ENCODE data around the gene PTPRG. TPM values are rescaled to one million over a fixed set of nuclear protein-coding genes. Genes with fewer than 3 reads are reported as not detected.
"Not testable (repeated sequence)": the region's sequence is repeated elsewhere in the genome, so short reads cannot be mapped to it uniquely, and the experiment has no call there.

Gene PTPRG
- total and polyA plus RNA-seq, 11 donors = 8.0 to 48.5 (median 35.4) TPM

DNA sequence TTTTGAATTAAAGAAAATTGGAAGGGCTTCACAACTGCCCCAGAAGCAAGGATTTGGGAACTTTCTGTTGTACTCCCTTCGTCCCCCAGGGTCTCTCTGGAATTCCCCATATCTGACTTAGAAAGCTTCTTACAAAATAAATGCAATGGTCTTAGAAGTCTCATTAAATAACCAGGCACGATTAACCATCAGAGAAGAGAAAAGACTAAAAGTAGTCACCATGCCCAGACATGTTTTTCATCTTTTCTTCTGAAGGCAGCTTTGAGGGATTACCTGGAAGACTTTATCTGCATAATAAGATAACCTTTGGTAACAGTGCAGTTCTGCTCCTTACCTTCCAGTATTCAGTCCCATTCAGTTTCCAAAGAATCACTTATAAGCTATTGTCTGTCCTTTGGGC is 135.9 kb downstream of the PTPRG start:
- Histone ChIP-seq H3K9me3 (no peaks in the 10 kb centered on the region), H3K4me3 (no peak overlapping the region), H3K27ac (no peak overlapping the region), H3K4me1 (peaks cover 0 to 20% (median 1%) of the 10 kb centered on the region in 12 donors), H3K27me3 (no peaks in the 10 kb centered on the region), H3K36me3 (no peaks in the 10 kb centered on the region)
- TF ChIP-seq POLR2A (IDR thresholded peaks at IDR 0.05) = no peak
- TF ChIP-seq CTCF (IDR thresholded peaks at IDR 0.05) = no peak
- ATAC-seq (no peak), DNase-seq (no peak)
- WGBS, 4 donors = 63 to 85% (median 72%) methylated on average over 2 of the region's 2 CpGs
- intact Hi-C loops (cut with DNase I) = no loop called here

GRCh38 chr3:61698278-61699072 is 137.1 kb downstream of the PTPRG start:
- peaks cover 0 to 20% (median 1%) of the 10 kb centered on the region in 12 donors for H3K4me1 ChIP-seq
- H3K4me3 ChIP-seq; H3K9me3 ChIP-seq; intact Hi-C loops (cut with DNase I); H3K27ac ChIP-seq; H3K27me3 ChIP-seq; DNase-seq; ATAC-seq; H3K36me3 ChIP-seq: not testable (repeated sequence)
- WGBS, 4 donors = 92 to 94% (median 93%) methylated on average over 3 of the region's 3 CpGs

DNA sequence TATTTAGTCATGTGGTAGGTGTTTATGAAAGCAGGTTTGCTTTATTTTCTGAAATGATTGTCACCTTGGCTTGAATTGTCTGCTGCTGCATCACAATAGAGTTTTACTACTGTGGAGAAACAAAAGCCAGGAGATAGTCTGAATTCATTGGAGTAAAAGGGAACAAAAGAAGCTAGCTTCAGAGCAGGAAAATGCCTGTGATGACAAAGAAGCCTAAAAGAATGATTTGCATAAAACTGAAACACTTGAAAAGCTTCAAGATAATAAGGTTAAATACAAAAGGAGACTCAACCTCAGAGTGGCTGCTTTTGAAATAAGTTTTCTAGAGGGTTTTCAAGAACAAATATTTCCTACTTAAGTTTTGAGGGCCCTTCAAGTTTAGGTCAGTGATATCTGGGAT is 138.3 kb downstream of the PTPRG start:
- peaks cover 0 to 31% (median 3%) of the 10 kb centered on the region in 12 donors for H3K4me1 ChIP-seq
- ATAC-seq (no peak), DNase-seq (no peak)
- TF ChIP-seq CTCF (IDR thresholded peaks at IDR 0.05) (no peak), POLR2A (IDR thresholded peaks at IDR 0.05) (no peak)
- no peaks in the 10 kb centered on the region for H3K9me3 ChIP-seq
- H3K36me3 ChIP-seq = no peaks in the 10 kb centered on the region
- no peak overlapping the region for H3K27ac ChIP-seq
- H3K4me3 ChIP-seq = no peak overlapping the region
- H3K27me3 ChIP-seq = no peaks in the 10 kb centered on the region
- intact Hi-C loops (cut with DNase I) = no loop called here

DNA sequence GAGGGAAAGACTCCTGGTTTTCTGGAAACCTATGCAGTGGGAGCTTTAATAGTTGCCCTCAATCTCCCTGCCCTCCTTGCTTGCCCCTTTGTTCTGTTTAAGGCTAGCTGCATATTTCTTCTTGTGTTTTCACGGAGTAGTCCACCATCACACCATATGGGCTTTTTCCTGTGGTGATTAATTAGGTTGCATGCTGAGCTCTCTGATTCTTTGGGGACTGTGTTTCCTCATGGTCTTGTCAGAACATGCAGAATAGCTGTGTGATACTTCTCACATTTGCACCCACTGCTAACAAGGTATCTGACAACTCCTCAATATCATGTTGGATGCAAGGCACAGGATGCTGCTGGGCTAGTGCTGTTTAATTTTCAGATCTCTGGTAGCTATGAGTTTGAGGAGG is 139.6 kb downstream of the PTPRG start:
- Histone ChIP-seq H3K9me3 (no peaks in the 10 kb centered on the region), H3K4me1 (peaks cover 0 to 43% (median 8%) of the 10 kb centered on the region in 12 donors), H3K27ac (no peak overlapping the region), H3K36me3 (no peaks in the 10 kb centered on the region), H3K4me3 (no peak overlapping the region), H3K27me3 (no peaks in the 10 kb centered on the region)
- TF ChIP-seq CTCF (IDR thresholded peaks at IDR 0.05) (no peak), POLR2A (IDR thresholded peaks at IDR 0.05) (no peak)
- intact Hi-C loops (cut with DNase I) = no loop called here
- DNase-seq = no peak
- ATAC-seq = no peak
- WGBS, 4 donors = 65 to 84% (median 71%) methylated on average over 1 of the region's 1 CpG

- peaks cover 0 to 39% (median 6%) of the 10 kb centered on the region in 12 donors for H3K4me1 ChIP-seq
- ATAC-seq = no peak
Observed at GRCh38 chr3:61702453-61702852, 141.1 kb downstream of the PTPRG start.

More at GRCh38 chr3:61702453-61702852, 141.1 kb downstream of the PTPRG start:
- 81 to 91% (median 86%) methylated on average over 4 of the region's 4 CpGs for WGBS, 4 donors
- Histone ChIP-seq H3K9me3 (peaks cover 0 to 2% (median 0%) of the 10 kb centered on the region in 12 donors), H3K36me3 (no peaks in the 10 kb centered on the region), H3K27ac (no peak overlapping the region), H3K4me3 (no peak overlapping the region), H3K27me3 (no peaks in the 10 kb centered on the region)
- DNase-seq = no peak
- intact Hi-C loops (cut with DNase I) = no loop called here
- TF ChIP-seq POLR2A (IDR thresholded peaks at IDR 0.05) = no peak
- TF ChIP-seq CTCF (IDR thresholded peaks at IDR 0.05) = no peak
